CD4-positive, alpha-beta memory T cell (primary cell): ENCODE results near the gene ARGLU1. TPM values are rescaled to one million over a fixed set of nuclear protein-coding genes. Genes with fewer than 3 reads are reported as not detected.

Experiments
- CTCF ChIA-PET: fragments of 350-600 bp; sonication (Branson Sonifier 250); formaldehyde crosslinking; loops from one replicate; lab custom pipeline; 2021; ENCODE audit warnings: inconsistent platforms; ENCODE audit not compliant: partially characterized antibody; lab: Charles Lee
- POLR2A ChIA-PET: fragments of 350-600 bp; sonication (Branson Sonifier 250); formaldehyde crosslinking; loops from one replicate; lab custom pipeline; 2021; ENCODE audit not compliant: partially characterized antibody; lab: Charles Lee
- DNase-seq, 5 donors: peaks; one replicate each; pipeline versions ENCODE4 v3.0.0 to v3.0.0-alpha.2; 2020 to 2022; ENCODE audit warnings: mixed read lengths in 1 of 5
- H3K27ac ChIP-seq: one replicate; pipeline ENCODE4 v1.7.0; 2013; ENCODE audit warnings: low read depth, low read length
- H3K27me3 ChIP-seq: 2 replicates; pipeline ENCODE4 v1.7.0; 2013; ENCODE audit warnings: mild to moderate bottlenecking, low read length, moderate library complexity; ENCODE audit not compliant: insufficient read depth
- H3K36me3 ChIP-seq: 2 replicates; pipeline ENCODE4 v1.7.0; 2013; ENCODE audit warnings: mild to moderate bottlenecking, low read length, moderate library complexity; ENCODE audit not compliant: insufficient read depth
- H3K4me1 ChIP-seq: 2 replicates; pipeline ENCODE4 v1.7.0; 2013; ENCODE audit warnings: mild to moderate bottlenecking, low read length, moderate library complexity; ENCODE audit not compliant: insufficient read depth
- H3K4me3 ChIP-seq, 2 donors: one replicate each; pipeline ENCODE4 v1.7.0; 2013; ENCODE audit warnings: low read length in 2 of 2, mild to moderate bottlenecking in 1 of 2
- H3K9me3 ChIP-seq, 2 donors: one replicate each; pipeline ENCODE4 v1.7.0; 2013; ENCODE audit warnings: low read length in 2 of 2, control low read depth in 1 of 2; ENCODE audit not compliant: control insufficient read depth in 1 of 2
- H3K27ac Mint-ChIP-seq, 7 donors: one replicate each; pipeline ENCODE4 v1.8.0; 2020 to 2021; ENCODE audit warnings: mixed read lengths in 7 of 7, mild to moderate bottlenecking in 6 of 7, inconsistent platforms in 3 of 7, moderate library complexity in 3 of 7
- H3K27me3 Mint-ChIP-seq, 2 donors: one replicate each; pipeline ENCODE4 v1.8.0; 2020 to 2021; ENCODE audit warnings: mixed read lengths in 2 of 2
- H3K36me3 Mint-ChIP-seq, 2 donors: one replicate each; pipeline ENCODE4 v1.8.0; 2020 to 2021; ENCODE audit warnings: mixed read lengths in 2 of 2, inconsistent platforms in 1 of 2, mild to moderate bottlenecking in 1 of 2
- H3K4me1 Mint-ChIP-seq, 4 donors: one replicate each; pipeline ENCODE4 v1.8.0; 2020 to 2021; ENCODE audit warnings: mixed read lengths in 4 of 4, mild to moderate bottlenecking in 1 of 4
- H3K4me3 Mint-ChIP-seq, 8 donors: one replicate each; pipeline ENCODE4 v1.8.0; 2020 to 2021; ENCODE audit warnings: mixed read lengths in 8 of 8, mild to moderate bottlenecking in 7 of 8, moderate library complexity in 6 of 8, inconsistent platforms in 3 of 8
- H3K9me3 Mint-ChIP-seq, 8 donors: one replicate each; pipeline ENCODE4 v1.8.0; 2020 to 2021; ENCODE audit warnings: mixed read lengths in 8 of 8, mild to moderate bottlenecking in 5 of 8, inconsistent platforms in 3 of 8, moderate library complexity in 1 of 8
- intact Hi-C: fragments of 100-400 bp; cut with micrococcal nuclease; formaldehyde crosslinking; loops from one replicate; pipeline ENCODE4 v1.15.1; 2023
- polyA plus RNA-seq, 2 donors: library from polyadenylated mRNA; unstranded; fragments of 300-500 nt; fragmentation: Illumina TruSeq; gene quantifications; one replicate each; pipeline ENCODE4 v1.2.3, GENCODE V29; 2021
- total RNA-seq, 2 experiments: library from RNA; stranded (reverse); gene quantifications; one replicate each; pipeline ENCODE4 v1.2.3, GENCODE V29; 2021

ARGLU1 gene
- total and polyA plus RNA-seq, 4 experiments from 2014 or later = 35.4 to 252 (median 134) TPM

DNA sequence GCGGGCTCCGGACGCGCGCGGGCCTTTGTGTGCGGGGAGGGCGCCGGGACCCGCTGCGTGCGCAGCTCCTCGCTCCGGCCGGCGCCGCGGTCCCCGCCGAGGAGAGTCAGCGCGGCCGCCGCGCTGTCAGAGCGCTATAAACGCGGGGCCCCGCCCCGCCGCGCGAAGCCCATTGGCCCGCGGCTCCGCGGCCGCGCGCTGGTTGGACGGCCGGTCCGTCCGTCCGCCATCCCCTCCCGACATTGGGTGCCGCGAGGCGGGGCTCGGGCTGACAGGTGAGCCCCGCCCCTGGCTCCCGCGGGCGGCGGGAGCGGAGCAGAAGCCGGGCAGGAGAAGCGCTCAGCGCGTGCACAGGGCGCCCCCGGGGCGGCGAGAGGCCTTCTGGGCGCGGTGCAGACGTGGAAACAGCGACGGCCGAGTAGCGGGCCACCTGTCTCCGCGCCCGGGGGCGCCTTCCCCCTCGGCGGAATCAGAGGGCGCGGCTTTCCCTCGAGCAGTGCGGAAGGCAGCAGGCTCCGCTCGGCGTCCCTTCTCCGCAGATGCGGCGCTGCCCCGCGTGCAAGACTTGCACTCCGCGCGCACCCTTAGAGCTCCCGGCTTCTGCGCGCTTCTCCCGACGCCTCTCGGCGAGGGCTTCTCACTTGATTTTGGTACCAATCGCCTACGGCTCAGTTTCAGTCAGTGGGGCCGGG lies 32.2 kb downstream of the ARGLU1 start, which contains the start of gene EFNB2:
TSS of gene EFNB2 (minus strand) at position 111 of the 692 bp plus-strand sequence. CDS start 698 bp downstream, outside the sequence.
- intact Hi-C loops = loop anchor here (1.0 to 10.0 kb wide), 5 partner anchors 33 to 1963 kb away; partner anchors contain the start of gene ARGLU1
- H3K36me3 Mint-ChIP-seq = peaks cover 0 to 6% of the 10 kb centered on the region in 2 donors
- peak within 1 kb of the TSS; percentile 73 to 77 for H3K4me3 ChIP-seq
- peaks cover 3% of the 10 kb centered on the region for H3K27me3 ChIP-seq
- ChIA-PET CTCF (interaction anchor here (0.8 to 4.8 kb wide), 14 partner anchors 8 to 1396 kb away, joined by 3 to 46 read pairs (median 6); partner anchors contain the start of gene ARGLU1), POLR2A (interaction anchor here (0.9 to 5.9 kb wide), 3 partner anchors 28 to 1396 kb away, joined by 3 to 61 read pairs (median 9); partner anchors contain the start of gene ARGLU1)
- H3K9me3 ChIP-seq = no peaks in the 10 kb centered on the region
- DNase-seq = peak; percentile 83 to 88 (median 87)
- peaks cover 13 to 25% of the 10 kb centered on the region in 2 donors for H3K27me3 Mint-ChIP-seq
- H3K4me3 Mint-ChIP-seq = peak within 1 kb of the TSS; percentile 90 to 98 (median 95)
- peaks cover 11 to 21% (median 19%) of the 10 kb centered on the region in 4 donors for H3K4me1 Mint-ChIP-seq
- no peaks in the 10 kb centered on the region for H3K9me3 Mint-ChIP-seq
- no peak within 1 kb of the TSS for H3K27ac ChIP-seq
- H3K27ac Mint-ChIP-seq = peak within 1 kb of the TSS in 6 of 7 donors; percentile 75 to 91 (median 82)
- no peaks in the 10 kb centered on the region for H3K36me3 ChIP-seq
- peaks cover 24% of the 10 kb centered on the region for H3K4me1 ChIP-seq

DNA sequence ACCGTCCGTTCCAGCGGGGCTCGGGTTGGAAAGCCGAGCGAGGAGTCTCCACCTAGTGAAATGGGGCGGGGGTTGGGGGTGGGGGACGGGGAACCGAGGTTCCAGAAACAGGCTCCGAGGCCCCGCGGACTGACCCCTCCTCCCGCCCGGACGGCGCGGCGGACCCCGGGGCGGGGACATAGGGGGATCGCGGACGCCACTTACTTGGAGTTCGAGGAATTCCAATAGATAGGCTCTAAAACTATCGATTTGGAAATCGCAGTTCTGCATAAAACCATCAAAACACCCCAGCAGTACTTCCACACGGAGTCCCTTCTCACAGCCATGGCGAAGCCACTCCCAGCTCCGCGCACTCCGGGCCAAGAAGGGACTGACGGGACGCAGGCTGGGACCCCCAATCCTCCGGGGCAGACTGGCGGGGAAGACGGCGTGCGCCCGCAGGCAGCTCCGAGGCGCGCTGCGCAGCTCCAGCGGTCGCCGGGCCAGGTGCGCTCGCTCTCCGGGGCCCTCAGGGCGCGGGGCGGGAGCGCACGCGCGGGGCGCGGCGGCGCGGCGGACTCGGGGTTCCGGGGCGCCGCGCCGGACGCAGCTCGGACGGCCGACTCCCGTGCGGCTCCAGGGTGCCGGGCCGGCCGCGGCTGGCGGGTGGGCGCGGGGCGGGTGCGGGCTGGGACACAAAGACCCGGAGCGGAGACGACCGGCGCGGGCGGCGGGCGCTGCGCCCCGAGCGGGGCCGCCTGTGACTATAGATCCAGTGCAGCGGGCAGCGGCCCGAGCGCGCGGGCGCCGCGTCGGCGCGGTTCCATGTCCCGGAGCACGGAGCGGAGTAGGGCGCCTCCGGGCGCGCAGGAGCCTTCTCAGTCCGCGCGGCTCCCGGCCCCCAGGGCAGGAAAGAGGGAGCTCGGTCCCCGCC lies 33.0 kb downstream of the ARGLU1 start:
- peaks cover 3% of the 10 kb centered on the region for H3K27me3 ChIP-seq
- H3K27me3 Mint-ChIP-seq = peaks cover 13 to 31% of the 10 kb centered on the region in 2 donors
- H3K4me1 Mint-ChIP-seq = peaks cover 11 to 21% (median 19%) of the 10 kb centered on the region in 4 donors
- ChIA-PET CTCF (interaction anchor here (1.9 to 4.8 kb wide), 3 partner anchors 11 to 1124 kb away, joined by 7 to 46 read pairs (median 12); partner anchors contain the start of gene ARGLU1), POLR2A (interaction anchor here (1.9 to 5.9 kb wide), 2 partner anchors 32 to 1395 kb away, joined by 9 to 61 read pairs; partner anchors contain the start of gene ARGLU1)
- peak overlapping the region in 1 of 2 donors; percentile 73 for H3K4me3 ChIP-seq
- H3K9me3 ChIP-seq = no peaks in the 10 kb centered on the region
- no peak overlapping the region for H3K27ac ChIP-seq
- H3K27ac Mint-ChIP-seq = peak overlapping the region in 1 of 7 donors; percentile 65
- peaks cover 0 to 4% of the 10 kb centered on the region in 2 donors for H3K36me3 Mint-ChIP-seq
- peak; percentile 22 to 45 (median 40) for DNase-seq
- no peaks in the 10 kb centered on the region for H3K9me3 Mint-ChIP-seq
- H3K36me3 ChIP-seq = no peaks in the 10 kb centered on the region
- intact Hi-C loops = loop anchor here (1.0 to 10.0 kb wide), 4 partner anchors 33 to 1963 kb away; partner anchors contain the start of gene ARGLU1
- peak overlapping the region; percentile 82 to 94 (median 87) for H3K4me3 Mint-ChIP-seq
- peaks cover 24% of the 10 kb centered on the region for H3K4me1 ChIP-seq

DNA sequence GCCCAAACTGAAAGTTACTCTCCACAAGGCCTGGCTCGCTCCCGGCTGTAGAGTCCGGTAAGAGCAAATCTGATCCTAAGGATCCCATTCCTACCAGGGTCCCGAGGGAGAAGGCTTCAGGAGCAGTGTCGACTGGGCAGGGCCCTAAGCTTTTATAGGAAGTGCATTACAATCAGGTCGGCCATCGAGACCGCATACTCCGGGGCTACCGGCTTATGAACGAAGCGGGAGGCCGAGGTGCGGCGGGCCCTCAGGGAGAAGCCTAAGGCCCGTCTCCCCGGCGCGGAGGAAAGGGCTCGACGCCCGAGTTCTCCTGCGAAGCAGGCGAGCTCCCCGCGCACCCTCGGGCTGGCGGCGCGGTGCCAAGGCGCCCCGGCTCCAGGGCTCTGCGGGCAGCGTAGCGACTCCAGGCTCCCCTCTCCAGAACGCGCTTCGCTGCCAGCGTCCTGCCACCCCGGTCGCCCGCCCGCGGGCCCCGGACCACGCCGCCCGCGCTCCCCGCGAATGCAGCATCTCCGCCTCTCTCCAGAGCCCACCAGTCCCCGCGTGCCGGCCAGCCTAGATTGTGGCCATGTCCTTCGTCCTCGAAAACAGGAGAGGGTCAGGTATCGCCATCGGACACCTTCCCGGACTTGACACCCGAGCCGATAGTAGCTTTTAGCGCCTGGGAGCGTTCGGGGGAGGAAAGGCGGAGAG lies 33.8 kb downstream of the ARGLU1 start:
- ChIA-PET CTCF (interaction anchor here (4.8 kb wide), 1 partner anchor 33 kb away, joined by 46 read pairs; the partner anchor contains the start of gene ARGLU1), POLR2A (interaction anchor here (5.9 kb wide), 1 partner anchor 33 kb away, joined by 61 read pairs; the partner anchor contains the start of gene ARGLU1)
- Histone ChIP-seq H3K27me3 (peaks cover 8% of the 10 kb centered on the region), H3K9me3 (no peaks in the 10 kb centered on the region), H3K4me1 (peaks cover 24% of the 10 kb centered on the region), H3K27ac (no peak overlapping the region), H3K4me3 (peak overlapping the region in 1 of 2 donors; percentile 10), H3K36me3 (no peaks in the 10 kb centered on the region)
- intact Hi-C loops = loop anchor here (10.0 kb wide), 1 partner anchor 1399 kb away; no protein-coding TSS in a partner anchor
- DNase-seq = peak in 4 of 5 donors; percentile 14 to 29 (median 22)
- Mint-ChIP-seq H3K27ac (peak overlapping the region in 1 of 7 donors; percentile 73), H3K36me3 (peaks cover 0 to 4% of the 10 kb centered on the region in 2 donors), H3K27me3 (peaks cover 15 to 34% of the 10 kb centered on the region in 2 donors), H3K4me3 (peak overlapping the region; percentile 61 to 89 (median 75)), H3K9me3 (no peaks in the 10 kb centered on the region), H3K4me1 (peaks cover 11 to 21% (median 19%) of the 10 kb centered on the region in 4 donors)

DNA sequence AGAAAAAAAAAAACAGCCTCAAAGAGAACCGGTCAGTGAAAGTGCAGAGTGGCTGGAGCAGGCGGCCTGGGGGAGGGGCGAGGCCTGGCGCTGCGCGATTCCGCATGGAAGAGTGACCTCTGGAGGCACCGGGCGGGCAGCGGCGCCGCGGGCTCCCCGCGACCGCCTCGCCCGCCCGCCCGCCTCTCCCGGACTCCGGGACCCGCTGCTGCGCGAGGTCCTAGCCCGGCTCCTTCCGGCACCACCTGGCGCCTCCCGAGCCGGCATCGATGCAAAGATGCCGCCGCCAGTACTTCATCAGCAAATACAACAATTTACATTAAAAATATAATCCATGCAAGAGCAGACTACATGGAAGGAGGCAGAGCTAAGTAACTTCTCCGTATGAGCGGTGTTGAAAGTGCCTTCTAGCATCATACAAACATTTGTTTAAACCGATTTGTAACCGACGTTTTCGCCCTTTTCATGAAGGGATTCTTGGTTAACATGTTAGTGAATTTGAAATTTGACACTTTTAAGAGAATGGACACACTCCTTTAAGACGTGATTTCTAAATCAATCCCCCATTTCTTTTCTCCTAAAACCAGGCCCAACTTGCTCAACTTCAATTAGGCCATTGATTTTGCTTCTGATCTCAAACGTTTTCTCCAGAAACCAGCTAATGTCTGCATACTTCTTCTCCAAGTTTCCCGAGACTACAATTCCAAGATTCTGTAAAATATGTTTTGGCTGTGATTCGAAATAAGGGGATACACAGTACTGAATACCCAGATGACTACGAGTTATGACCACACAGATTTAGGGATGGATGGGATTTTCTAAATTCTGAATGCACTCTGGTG lies 34.6 kb downstream of the ARGLU1 start:
- peak in 4 of 5 donors; percentile 4 to 19 (median 14) for DNase-seq
- Mint-ChIP-seq H3K27ac (peak overlapping the region in 4 of 7 donors; percentile 1 to 73 (median 28)), H3K4me3 (peak overlapping the region; percentile 63 to 89 (median 66)), H3K4me1 (peaks cover 11 to 21% (median 19%) of the 10 kb centered on the region in 4 donors), H3K36me3 (peaks cover 0 to 4% of the 10 kb centered on the region in 2 donors), H3K27me3 (peaks cover 18 to 37% of the 10 kb centered on the region in 2 donors), H3K9me3 (no peaks in the 10 kb centered on the region)
- Histone ChIP-seq H3K4me1 (peaks cover 24% of the 10 kb centered on the region), H3K27me3 (peaks cover 8% of the 10 kb centered on the region), H3K36me3 (no peaks in the 10 kb centered on the region), H3K27ac (no peak overlapping the region), H3K9me3 (no peaks in the 10 kb centered on the region), H3K4me3 (no peak overlapping the region)
- intact Hi-C loops = loop anchor here (10.0 kb wide), 1 partner anchor 1399 kb away; no protein-coding TSS in a partner anchor
- ChIA-PET CTCF (no interaction called here), POLR2A (interaction anchor here (5.9 kb wide), 1 partner anchor 34 kb away, joined by 61 read pairs; the partner anchor contains the start of gene ARGLU1)

DNA sequence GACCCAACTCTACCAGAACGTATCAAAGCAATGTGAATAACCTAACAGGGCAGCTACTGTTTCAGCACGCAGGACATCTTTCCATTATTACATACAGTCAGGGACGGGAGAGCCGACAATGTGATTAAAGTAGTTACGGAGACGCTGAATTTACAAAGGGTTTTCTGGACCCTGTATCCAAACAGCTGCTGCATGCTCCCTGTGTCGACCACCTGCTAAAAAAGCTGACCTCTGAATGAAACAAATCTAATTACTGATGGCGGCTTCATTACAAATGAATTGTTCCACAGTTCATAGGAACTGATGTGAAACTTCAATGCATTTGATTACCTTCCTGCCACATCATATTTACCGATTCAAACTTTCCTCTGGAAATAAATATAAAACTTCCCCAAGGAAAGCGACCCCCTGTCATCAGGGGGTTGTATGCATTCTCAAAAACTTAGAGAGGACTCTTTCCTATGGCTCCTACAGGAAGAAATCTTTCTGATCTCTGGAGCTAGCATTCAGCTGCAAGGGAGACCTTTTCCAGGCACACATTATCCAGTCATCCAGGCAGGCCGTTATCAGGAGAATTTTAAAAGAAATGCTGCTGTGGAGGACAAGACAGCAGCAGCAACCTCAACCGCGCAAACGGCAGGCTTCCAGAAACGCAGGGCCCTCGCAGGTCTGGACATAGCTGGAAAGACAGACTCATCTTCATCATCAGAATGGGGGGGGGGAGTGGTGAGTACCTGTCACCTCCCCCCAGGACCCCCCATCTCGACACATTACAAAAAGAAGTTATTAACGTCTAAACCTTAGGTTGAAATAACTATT lies 35.6 kb downstream of the ARGLU1 start:
- Histone ChIP-seq H3K4me1 (peaks cover 24% of the 10 kb centered on the region), H3K27ac (no peak overlapping the region), H3K9me3 (no peaks in the 10 kb centered on the region), H3K4me3 (no peak overlapping the region), H3K36me3 (no peaks in the 10 kb centered on the region), H3K27me3 (peaks cover 8% of the 10 kb centered on the region)
- POLR2A ChIA-PET = interaction anchor here (5.9 kb wide), 1 partner anchor 35 kb away, joined by 61 read pairs; the partner anchor contains the start of gene ARGLU1
- Mint-ChIP-seq H3K4me1 (peaks cover 11 to 21% (median 19%) of the 10 kb centered on the region in 4 donors), H3K27me3 (peaks cover 19 to 42% of the 10 kb centered on the region in 2 donors), H3K4me3 (peak overlapping the region in 5 of 8 donors; percentile 55 to 73 (median 59)), H3K9me3 (no peaks in the 10 kb centered on the region), H3K36me3 (peaks cover 0 to 4% of the 10 kb centered on the region in 2 donors), H3K27ac (peak overlapping the region in 2 of 7 donors; percentile 70 to 73)
- CTCF ChIA-PET = no interaction called here
- intact Hi-C loops = loop anchor here (10.0 kb wide), 1 partner anchor 1398 kb away; no protein-coding TSS in a partner anchor
- no peak for DNase-seq
